Vagina (tissue), 2 donors: ENCODE data around the gene MGAT5. TPM values are rescaled to one million over a fixed set of nuclear protein-coding genes. Genes with fewer than 3 reads are reported as not detected.

ENCODE experiments used
- DNase-seq, 2 donors: peaks; one replicate each; pipeline ENCODE4 v3.0.0-alpha.2; 2017; ENCODE audit errors: extremely low spot score in 2 of 2
- H3K27ac ChIP-seq: fragments of 200-600 bp; sonication (generic); one replicate; pipeline ENCODE4 v1.5.1; 2019
- H3K27me3 ChIP-seq: fragments of 200-600 bp; sonication (generic); one replicate; pipeline ENCODE4 v1.5.1; 2019
- H3K36me3 ChIP-seq, 2 donors: fragments of 200-600 bp; sonication (generic); one replicate each; pipeline ENCODE4 v1.5.1; 2017 to 2019
- H3K4me1 ChIP-seq: fragments of 200-600 bp; sonication (generic); one replicate; pipeline ENCODE4 v1.5.1; 2019
- H3K4me3 ChIP-seq, 2 donors: fragments of 200-600 bp; sonication (generic); 1 replicate in 1 of 2; 2 replicates in 1 of 2; pipeline ENCODE4 v1.5.1; 2016 to 2019
- H3K9me3 ChIP-seq: fragments of 200-600 bp; sonication (generic); one replicate; pipeline ENCODE4 v1.5.1; 2019
- CTCF ChIP-seq, 3 experiments: fragments of 450-650 bp in 2 of 3; fragments of 200-600 bp in 1 of 3; sonication (generic) in 1 of 3; IDR thresholded peaks; one replicate each; pipeline ENCODE4 v1.5.1; 2017 to 2019; ENCODE audit warnings: antibody characterized with exemption in 3 of 3, mild to moderate bottlenecking in 2 of 3, moderate library complexity in 2 of 3
- POLR2A ChIP-seq, 2 donors: fragments of 450-650 bp; IDR thresholded peaks; one replicate each; pipeline ENCODE4 v1.6.1; 2017; ENCODE audit warnings: antibody characterized with exemption in 2 of 2, mild to moderate bottlenecking in 2 of 2, moderate library complexity in 2 of 2
- POLR2AphosphoS5 ChIP-seq, 2 donors: sonication (generic); formaldehyde crosslinking; IDR thresholded peaks; one replicate each; pipeline ENCODE4 v1.9.0; 2017; ENCODE audit warnings: antibody characterized with exemption in 2 of 2, mild to moderate bottlenecking in 2 of 2, low read depth in 1 of 2; ENCODE audit not compliant: insufficient read depth in 1 of 2
- intact Hi-C: fragments of 100-400 bp; cut with DNase I; formaldehyde crosslinking; loops from one replicate; pipeline ENCODE4 v1.15.1; 2023
- total RNA-seq: library from RNA; depleted of rRNA; stranded (reverse); fragments of >200 nt; gene quantifications from one replicate; pipeline ENCODE4 v1.2.3, GENCODE V29; 2016

Gene MGAT5
- total RNA-seq, 1 donor from 2014 or later = 16.7 TPM

DNA sequence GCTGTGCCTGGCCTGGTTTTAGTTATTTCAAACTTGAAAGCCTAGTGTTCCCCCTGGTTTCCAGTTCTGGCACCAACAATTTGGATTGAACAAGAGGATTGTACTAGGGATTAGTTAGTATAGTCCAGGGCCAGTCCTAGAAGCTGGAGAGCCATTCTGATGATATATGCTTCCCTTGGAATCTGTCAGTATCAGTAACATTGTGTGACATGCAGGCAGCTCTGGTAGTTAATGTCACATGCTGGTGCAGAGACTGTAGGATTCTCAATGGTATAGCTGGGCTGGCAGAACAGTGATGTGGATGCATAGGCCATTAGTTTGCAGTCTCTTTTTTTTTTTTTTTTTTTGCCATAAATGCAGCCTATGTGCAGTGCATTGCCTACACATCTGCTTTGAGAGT lies 3.6 kb downstream of the MGAT5 start:
- intact Hi-C loops = no loop called here
- no peaks in the 10 kb centered on the region for H3K9me3 ChIP-seq
- no peaks in the 10 kb centered on the region for H3K36me3 ChIP-seq
- DNase-seq = no peak
- TF ChIP-seq POLR2AphosphoS5 (IDR thresholded peaks at IDR 0.05; ENCODE audit: insufficient read depth in 1 of 2, low read depth in 1 of 2) = no peak
- no peak for TF ChIP-seq CTCF (IDR thresholded peaks at IDR 0.05)
- TF ChIP-seq POLR2A (IDR thresholded peaks at IDR 0.05) = no peak
- H3K27me3 ChIP-seq = no peaks in the 10 kb centered on the region
- no peak overlapping the region for H3K27ac ChIP-seq
- peaks cover 62% of the 10 kb centered on the region for H3K4me1 ChIP-seq
- H3K4me3 ChIP-seq = no peak overlapping the region

GRCh38 chr2:134257965-134258683 lies 4.3 kb downstream of the MGAT5 start:
- intact Hi-C loops = no loop called here
- peaks cover 62% of the 10 kb centered on the region for H3K4me1 ChIP-seq
- TF ChIP-seq CTCF (IDR thresholded peaks at IDR 0.05) = no peak
- TF ChIP-seq POLR2A (IDR thresholded peaks at IDR 0.05) = no peak
- no peak for TF ChIP-seq POLR2AphosphoS5 (IDR thresholded peaks at IDR 0.05; ENCODE audit: insufficient read depth in 1 of 2, low read depth in 1 of 2)

GRCh38 chr2:134258684-134259388 lies 5.0 kb downstream of the MGAT5 start:
- H3K4me3 ChIP-seq = no peak overlapping the region
- no peak for DNase-seq
- peaks cover 55% of the 10 kb centered on the region for H3K4me1 ChIP-seq
- no peaks in the 10 kb centered on the region for H3K27me3 ChIP-seq
- no peaks in the 10 kb centered on the region for H3K9me3 ChIP-seq
- intact Hi-C loops = no loop called here
- no peak overlapping the region for H3K27ac ChIP-seq
- no peaks in the 10 kb centered on the region for H3K36me3 ChIP-seq
- TF ChIP-seq POLR2AphosphoS5 (IDR thresholded peaks at IDR 0.05; ENCODE audit: insufficient read depth in 1 of 2, low read depth in 1 of 2) (no peak), POLR2A (IDR thresholded peaks at IDR 0.05) (no peak), CTCF (IDR thresholded peaks at IDR 0.05) (no peak)

More at GRCh38 chr2:134257965-134258683, 4.3 kb downstream of the MGAT5 start:
- Histone ChIP-seq H3K27ac (no peak overlapping the region), H3K9me3 (no peaks in the 10 kb centered on the region), H3K36me3 (no peaks in the 10 kb centered on the region), H3K4me3 (no peak overlapping the region), H3K27me3 (no peaks in the 10 kb centered on the region)
- no peak for DNase-seq

DNA sequence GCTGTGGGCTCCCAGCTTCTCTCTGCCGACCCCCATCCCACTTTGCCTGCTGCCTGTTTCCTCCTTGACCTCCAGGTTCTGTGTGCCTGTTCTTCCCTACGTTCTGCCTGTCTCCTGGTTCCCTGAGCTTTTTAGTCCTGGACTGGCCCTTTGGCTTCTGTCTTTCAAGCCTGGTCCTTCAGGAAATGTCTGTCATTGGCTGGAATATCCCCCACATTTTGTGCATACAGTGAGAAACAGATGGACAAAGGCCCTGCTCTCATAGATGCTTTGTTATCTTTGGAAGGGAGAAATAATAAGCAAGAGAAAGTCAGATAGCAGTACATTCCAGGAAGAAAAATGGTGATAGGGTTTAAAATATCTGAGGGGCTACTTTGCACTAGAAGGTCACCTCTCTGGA lies 5.7 kb downstream of the MGAT5 start:
- no peaks in the 10 kb centered on the region for H3K9me3 ChIP-seq
- no peaks in the 10 kb centered on the region for H3K27me3 ChIP-seq
- peaks cover 48% of the 10 kb centered on the region for H3K4me1 ChIP-seq
- H3K4me3 ChIP-seq = no peak overlapping the region
- TF ChIP-seq POLR2AphosphoS5 (IDR thresholded peaks at IDR 0.05; ENCODE audit: insufficient read depth in 1 of 2, low read depth in 1 of 2) (no peak), POLR2A (IDR thresholded peaks at IDR 0.05) (no peak), CTCF (IDR thresholded peaks at IDR 0.05) (no peak)
- intact Hi-C loops = no loop called here
- no peaks in the 10 kb centered on the region for H3K36me3 ChIP-seq
- no peak for DNase-seq
- H3K27ac ChIP-seq = no peak overlapping the region

GRCh38 chr2:134259994-134260393 lies 6.1 kb downstream of the MGAT5 start:
- no peaks in the 10 kb centered on the region for H3K36me3 ChIP-seq
- no peak overlapping the region for H3K27ac ChIP-seq
- no peak for DNase-seq
- TF ChIP-seq POLR2AphosphoS5 (IDR thresholded peaks at IDR 0.05; ENCODE audit: insufficient read depth in 1 of 2, low read depth in 1 of 2) (no peak), POLR2A (IDR thresholded peaks at IDR 0.05) (no peak), CTCF (IDR thresholded peaks at IDR 0.05) (no peak)
- H3K4me1 ChIP-seq = peaks cover 45% of the 10 kb centered on the region
- no peaks in the 10 kb centered on the region for H3K27me3 ChIP-seq
- intact Hi-C loops = no loop called here
- no peaks in the 10 kb centered on the region for H3K9me3 ChIP-seq
- no peak overlapping the region for H3K4me3 ChIP-seq
